GM23248 (cell line): ENCODE results near the gene FOSL1. TPM values are rescaled to one million over a fixed set of nuclear protein-coding genes. Genes with fewer than 3 reads are reported as not detected.

Experiments
- DNase-seq: peaks from one replicate; pipeline ENCODE4 v3.0.0-alpha.2; 2015
- H2AFZ ChIP-seq: fragments of 200-600 bp; sonication (generic); 2 replicates; pipeline ENCODE4 v1.6.1; 2016; ENCODE audit warnings: antibody characterized with exemption
- H3F3A ChIP-seq: fragments of 200-600 bp; sonication (generic); 2 replicates; pipeline ENCODE4 v1.6.1; 2016; ENCODE audit warnings: mild to moderate bottlenecking, antibody characterized with exemption, mixed run types; ENCODE audit not compliant: insufficient read depth
- H3K27ac ChIP-seq: fragments of 200-600 bp; sonication (generic); 2 replicates; pipeline ENCODE4 v1.5.1; 2016; ENCODE audit warnings: mild to moderate bottlenecking
- H3K27me3 ChIP-seq: fragments of 200-600 bp; sonication (generic); replicated peaks from 2 replicates; pipeline ENCODE4 v1.6.1; 2016; ENCODE audit warnings: mild to moderate bottlenecking; ENCODE audit not compliant: insufficient read depth
- H3K36me3 ChIP-seq: fragments of 200-600 bp; sonication (generic); 2 replicates; pipeline ENCODE4 v1.6.1; 2016; ENCODE audit warnings: low read depth, mild to moderate bottlenecking
- H3K4me1 ChIP-seq: fragments of 200-600 bp; sonication (generic); 2 replicates; pipeline ENCODE4 v1.6.1; 2016; ENCODE audit warnings: mild to moderate bottlenecking; ENCODE audit not compliant: insufficient read depth
- H3K4me2 ChIP-seq: fragments of 200-600 bp; sonication (generic); one replicate; pipeline ENCODE4 v1.6.1; 2016; ENCODE audit warnings: mild to moderate bottlenecking; ENCODE audit not compliant: unreplicated experiment
- H3K4me3 ChIP-seq: fragments of 200-600 bp; sonication (generic); 2 replicates; pipeline ENCODE4 v1.5.1; 2016; ENCODE audit warnings: mild to moderate bottlenecking
- H3K79me2 ChIP-seq: fragments of 200-600 bp; sonication (generic); 2 replicates; pipeline ENCODE4 v1.6.1; 2016; ENCODE audit warnings: mild to moderate bottlenecking; ENCODE audit not compliant: insufficient read depth
- H3K9ac ChIP-seq: fragments of 200-600 bp; sonication (generic); 2 replicates; pipeline ENCODE4 v1.6.1; 2016; ENCODE audit warnings: mild to moderate bottlenecking
- H3K9me2 ChIP-seq: fragments of 200-600 bp; sonication (generic); 2 replicates; pipeline ENCODE4 v1.6.1; 2016; ENCODE audit warnings: mixed run types, mild to moderate bottlenecking, moderate library complexity; ENCODE audit not compliant: insufficient read depth
- H3K9me3 ChIP-seq: fragments of 200-600 bp; sonication (generic); one replicate; pipeline ENCODE4 v1.6.1; 2017; ENCODE audit warnings: low read depth
- H4K20me1 ChIP-seq: fragments of 200-600 bp; sonication (generic); 2 replicates; pipeline ENCODE4 v1.6.0; 2016; ENCODE audit not compliant: insufficient read depth
- EZH2 ChIP-seq: fragments of 200-600 bp; sonication (generic); IDR thresholded peaks from 2 replicates; pipeline ENCODE4 v1.6.1; 2018; ENCODE audit warnings: antibody characterized with exemption, mild to moderate bottlenecking; ENCODE audit not compliant: insufficient read depth, poor library complexity, severe bottlenecking
- EZH2phosphoT487 ChIP-seq: fragments of 200-600 bp; sonication (generic); IDR thresholded peaks from 2 replicates; pipeline ENCODE4 v1.6.1; 2018; ENCODE audit warnings: antibody characterized with exemption, moderate library complexity, mild to moderate bottlenecking, low read depth; ENCODE audit not compliant: insufficient read depth
- WGBS, 2 experiments: methylation state at CpG; one replicate each; pipeline ENCODE4 v1.1.6; 2015 to 2017; ENCODE audit warnings: low lambda C conversion rate in 2 of 2, low coverage in 1 of 2; ENCODE audit errors: missing lambda C conversion rate in 2 of 2; 5-methylcytosine and 5-hydroxymethylcytosine counted together
- in situ Hi-C: fragments of 300-500 bp; cut with MboI; formaldehyde crosslinking; loops from 2 replicates; pipeline ENCODE4 v1.15.0; 2020
- polyA plus RNA-seq: library from polyadenylated mRNA; unstranded; fragments of >200 nt; fragmentation: Nextera tagmentation; extraction: Ambion mirVana; gene quantifications from 2 replicates; pipeline ENCODE4 v1.2.1, GENCODE V29; 2016
- total RNA-seq: library from RNA; depleted of rRNA; stranded (reverse); fragments of >200 nt; shearing (Covaris generic); gene quantifications from 2 replicates; pipeline ENCODE4 v1.2.3, GENCODE V29; 2014

FOSL1 gene
- total and polyA plus RNA-seq, 2 experiments from 2014 or later: 88.9 to 105 TPM

DNA sequence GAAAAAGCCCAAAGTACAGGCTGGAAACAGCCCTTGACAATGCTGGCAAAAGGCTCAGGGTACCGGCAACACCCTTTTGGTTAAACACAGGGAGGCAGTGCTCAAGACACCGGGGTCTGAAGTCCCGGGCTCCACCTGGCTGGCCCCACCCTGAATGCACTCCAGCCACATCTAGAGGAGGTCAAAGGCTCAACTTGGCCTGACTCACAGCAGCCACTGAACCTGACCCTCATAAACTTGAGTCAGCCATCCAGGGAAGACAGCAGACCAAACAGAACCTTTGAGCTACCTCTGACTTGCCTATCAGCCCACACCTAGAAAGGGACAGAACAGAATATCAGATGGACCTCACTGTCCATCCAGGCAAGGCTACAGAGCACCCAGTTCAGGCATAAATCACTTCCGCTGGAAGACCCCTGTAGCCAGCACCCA, 46.0 kb downstream of the FOSL1 start:
- no peak overlapping the region for H2AFZ ChIP-seq
- DNase-seq: no peak
- in situ Hi-C loops: no loop called here
- no peaks in the 10 kb centered on the region for H3K9me3 ChIP-seq
- H3K4me2 ChIP-seq: no peak overlapping the region
- no peaks in the 10 kb centered on the region for H3K27me3 ChIP-seq
- no peak for TF ChIP-seq EZH2phosphoT487
- no peak for TF ChIP-seq EZH2
- H4K20me1 ChIP-seq: peaks cover 23% of the 10 kb centered on the region; the same call in 1 of the 2 replicates
- WGBS, 2 experiments: 96 to 98% methylated on average over 4 of the region's 4 CpGs
- peak overlapping the region; percentile 16; the same call in 1 of the 2 replicates for H3K9ac ChIP-seq
- H3K27ac ChIP-seq: no peak overlapping the region; the same call in 1 of the 2 replicates
- H3K79me2 ChIP-seq: peaks cover 49% of the 10 kb centered on the region
- H3K4me3 ChIP-seq: no peak overlapping the region
- H3K36me3 ChIP-seq: peaks cover 44% of the 10 kb centered on the region
- peaks cover 69% of the 10 kb centered on the region for H3F3A ChIP-seq
- peaks cover 5% of the 10 kb centered on the region; the same call in 1 of the 2 replicates for H3K4me1 ChIP-seq
- H3K9me2 ChIP-seq: no peaks in the 10 kb centered on the region

GRCh38 chr11:65853246-65853979, 46.8 kb downstream of the FOSL1 start:
- Histone ChIP-seq H3K79me2 (peaks cover 49% of the 10 kb centered on the region), H3K9ac (peak overlapping the region; percentile 16; the same call in 1 of the 2 replicates), H3K9me3 (no peaks in the 10 kb centered on the region), H4K20me1 (peaks cover 23% of the 10 kb centered on the region; the same call in 1 of the 2 replicates), H3K4me1 (peaks cover 5% of the 10 kb centered on the region; the same call in 1 of the 2 replicates), H3K27me3 (no peaks in the 10 kb centered on the region), H2AFZ (no peak overlapping the region), H3F3A (peaks cover 62% of the 10 kb centered on the region), H3K9me2 (no peaks in the 10 kb centered on the region), H3K36me3 (peaks cover 44% of the 10 kb centered on the region), H3K27ac (no peak overlapping the region), H3K4me2 (no peak overlapping the region), H3K4me3 (no peak overlapping the region)
- WGBS, 2 experiments: 81% methylated on average over 6 of the region's 6 CpGs
- no peak for DNase-seq
- in situ Hi-C loops: no loop called here
- TF ChIP-seq EZH2 (no peak), EZH2phosphoT487 (no peak)

DNA sequence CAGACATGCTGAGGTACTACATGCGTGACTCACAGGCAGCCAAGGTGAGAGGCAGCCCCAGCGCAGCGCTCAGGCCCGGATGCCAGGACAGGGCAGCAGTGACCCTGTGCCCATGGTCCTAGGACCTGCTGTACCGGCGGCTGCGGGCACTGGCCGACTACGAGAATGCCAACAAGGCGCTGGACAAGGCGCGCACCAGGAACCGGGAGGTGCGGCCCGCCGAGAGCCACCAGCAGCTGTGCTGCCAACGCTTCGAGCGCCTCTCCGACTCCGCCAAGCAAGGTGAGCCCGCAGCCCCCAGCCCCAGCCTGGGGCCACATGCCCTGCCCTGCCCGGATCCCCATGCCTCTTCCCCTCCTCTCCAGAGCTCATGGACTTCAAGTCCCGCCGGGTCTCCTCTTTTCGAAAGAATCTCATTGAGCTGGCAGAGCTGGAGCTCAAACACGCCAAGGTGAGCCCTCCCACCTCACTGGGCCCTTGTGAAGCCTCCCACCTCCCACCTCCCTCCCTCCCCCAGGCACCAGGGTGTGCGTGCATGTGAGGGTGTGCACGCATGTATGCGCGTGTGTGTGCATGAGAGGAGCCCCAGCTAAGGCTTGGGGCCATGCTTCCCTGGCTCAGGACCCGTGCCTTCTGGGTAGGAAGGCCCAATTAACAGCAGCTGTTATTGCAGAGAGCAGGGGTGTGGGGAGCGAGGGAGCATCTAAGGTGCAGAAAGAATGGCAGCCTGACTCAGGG, 47.5 kb downstream of the FOSL1 start:
- Histone ChIP-seq H3K27ac (no peak overlapping the region), H2AFZ (no peak overlapping the region), H3K36me3 (peaks cover 44% of the 10 kb centered on the region), H3K4me2 (no peak overlapping the region), H3K9me3 (no peaks in the 10 kb centered on the region), H3F3A (peaks cover 60% of the 10 kb centered on the region), H3K4me1 (peaks cover 5% of the 10 kb centered on the region; the same call in 1 of the 2 replicates), H3K9me2 (no peaks in the 10 kb centered on the region), H3K27me3 (no peaks in the 10 kb centered on the region), H3K79me2 (peaks cover 49% of the 10 kb centered on the region), H3K9ac (no peak overlapping the region), H4K20me1 (peaks cover 23% of the 10 kb centered on the region; the same call in 1 of the 2 replicates), H3K4me3 (no peak overlapping the region)
- in situ Hi-C loops: no loop called here
- WGBS, 2 experiments: 88 to 92% methylated on average over 21 to 33 of the region's 33 CpGs
- TF ChIP-seq EZH2phosphoT487 (no peak), EZH2 (no peak)
- DNase-seq: no peak

DNA sequence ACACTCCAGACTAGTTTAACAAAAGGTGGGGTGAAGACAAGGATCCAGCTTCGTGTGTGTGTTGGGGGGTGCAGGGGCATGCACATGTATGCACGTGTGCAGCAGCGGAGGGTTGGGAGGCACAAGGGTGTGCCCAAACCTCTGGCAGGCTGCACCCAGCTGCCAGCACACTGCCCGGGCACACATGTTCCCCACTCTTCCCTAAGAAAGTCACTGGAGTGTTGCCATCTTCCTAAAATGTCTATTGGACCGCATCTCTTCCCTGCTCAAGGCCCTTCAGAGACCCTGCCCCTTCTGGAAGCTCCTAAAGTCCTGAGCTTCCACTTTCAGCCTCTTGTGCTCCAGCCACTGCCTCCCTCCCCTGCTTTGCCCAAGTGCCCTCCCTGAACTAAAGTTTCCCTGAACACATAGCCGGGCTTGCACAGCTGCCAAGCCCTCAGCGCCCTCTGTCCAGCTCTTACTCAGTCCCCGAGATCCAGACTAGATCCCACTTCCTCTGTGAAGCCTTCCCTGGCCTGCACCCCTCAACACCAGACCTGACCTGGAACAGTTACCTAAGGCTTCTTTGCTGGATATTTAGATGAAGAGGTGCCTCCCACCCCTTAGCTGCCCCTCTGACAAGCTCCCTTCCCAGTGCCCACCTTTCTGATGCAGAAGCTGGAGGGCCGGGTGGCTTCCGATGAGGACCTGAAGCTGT, 48.2 kb downstream of the FOSL1 start:
- in situ Hi-C loops: no loop called here
- H3K27ac ChIP-seq: no peak overlapping the region
- H3K9me2 ChIP-seq: no peaks in the 10 kb centered on the region
- no peak overlapping the region for H3K4me2 ChIP-seq
- no peaks in the 10 kb centered on the region for H3K9me3 ChIP-seq
- peaks cover 42% of the 10 kb centered on the region for H3K79me2 ChIP-seq
- H3K4me1 ChIP-seq: peaks cover 5% of the 10 kb centered on the region; the same call in 1 of the 2 replicates
- peaks cover 44% of the 10 kb centered on the region for H3K36me3 ChIP-seq
- H3F3A ChIP-seq: peaks cover 59% of the 10 kb centered on the region
- WGBS, 2 experiments: 81 to 91% methylated on average over 10 of the region's 10 CpGs
- TF ChIP-seq EZH2: no peak
- TF ChIP-seq EZH2phosphoT487: no peak
- no peaks in the 10 kb centered on the region for H3K27me3 ChIP-seq
- H2AFZ ChIP-seq: no peak overlapping the region
- H3K4me3 ChIP-seq: no peak overlapping the region
- H4K20me1 ChIP-seq: peaks cover 23% of the 10 kb centered on the region; the same call in 1 of the 2 replicates
- no peak for DNase-seq
- H3K9ac ChIP-seq: no peak overlapping the region
